Chondrocyte (in vitro differentiated cells): ENCODE measurements around the gene CLIP4. TPM values are rescaled to one million over a fixed set of nuclear protein-coding genes. Genes with fewer than 3 reads are reported as not detected.

Experiments used
- DNase-seq: peaks from one replicate; pipeline ENCODE4 v3.0.0; 2021; ENCODE audit warnings: mixed read lengths, low spot score
- H3K27ac Mint-ChIP-seq: one replicate; pipeline ENCODE4 v1.8.0; 2021; ENCODE audit warnings: mild to moderate bottlenecking, moderate library complexity, mixed read lengths; ENCODE audit not compliant: unreplicated experiment
- H3K27me3 Mint-ChIP-seq: 2 replicates; pipeline ENCODE4 v1.8.0; 2021; ENCODE audit warnings: low read depth, mixed read lengths
- H3K36me3 Mint-ChIP-seq: 2 replicates; pipeline ENCODE4 v1.8.0; 2021; ENCODE audit warnings: low read depth, mixed read lengths
- H3K4me1 Mint-ChIP-seq: 2 replicates; pipeline ENCODE4 v1.8.0; 2021; ENCODE audit warnings: low read depth, mild to moderate bottlenecking, mixed read lengths
- H3K4me3 Mint-ChIP-seq: one replicate; pipeline ENCODE4 v1.8.0; 2021; ENCODE audit warnings: mild to moderate bottlenecking, moderate library complexity, mixed read lengths; ENCODE audit not compliant: unreplicated experiment
- H3K9me3 Mint-ChIP-seq: 2 replicates; pipeline ENCODE4 v1.8.0; 2021; ENCODE audit warnings: low read depth, mixed read lengths
- total RNA-seq: library from RNA; stranded (reverse); gene quantifications from 3 replicates; pipeline ENCODE4 v1.2.1, GENCODE V29; 2021
- TF ChIP-seq, protein P1 (sequence below): fragments of 200-600 bp; sonication (generic); IDR thresholded peaks from 2 replicates; pipeline ENCODE4 v1.5.0; 2021; ENCODE audit warnings: antibody characterized with exemption, mild to moderate bottlenecking, moderate library complexity

CLIP4 gene
- total RNA-seq, 1 donor from 2014 or later = 30.1 TPM

GRCh38 chr2:29096969-29097368, 18.2 kb upstream of the CLIP4 start:
- TF ChIP-seq, protein P1, sequence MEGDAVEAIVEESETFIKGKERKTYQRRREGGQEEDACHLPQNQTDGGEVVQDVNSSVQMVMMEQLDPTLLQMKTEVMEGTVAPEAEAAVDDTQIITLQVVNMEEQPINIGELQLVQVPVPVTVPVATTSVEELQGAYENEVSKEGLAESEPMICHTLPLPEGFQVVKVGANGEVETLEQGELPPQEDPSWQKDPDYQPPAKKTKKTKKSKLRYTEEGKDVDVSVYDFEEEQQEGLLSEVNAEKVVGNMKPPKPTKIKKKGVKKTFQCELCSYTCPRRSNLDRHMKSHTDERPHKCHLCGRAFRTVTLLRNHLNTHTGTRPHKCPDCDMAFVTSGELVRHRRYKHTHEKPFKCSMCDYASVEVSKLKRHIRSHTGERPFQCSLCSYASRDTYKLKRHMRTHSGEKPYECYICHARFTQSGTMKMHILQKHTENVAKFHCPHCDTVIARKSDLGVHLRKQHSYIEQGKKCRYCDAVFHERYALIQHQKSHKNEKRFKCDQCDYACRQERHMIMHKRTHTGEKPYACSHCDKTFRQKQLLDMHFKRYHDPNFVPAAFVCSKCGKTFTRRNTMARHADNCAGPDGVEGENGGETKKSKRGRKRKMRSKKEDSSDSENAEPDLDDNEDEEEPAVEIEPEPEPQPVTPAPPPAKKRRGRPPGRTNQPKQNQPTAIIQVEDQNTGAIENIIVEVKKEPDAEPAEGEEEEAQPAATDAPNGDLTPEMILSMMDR = no peak
- Mint-ChIP-seq H3K27me3 (no peaks in the 10 kb centered on the region), H3K9me3 (no peaks in the 10 kb centered on the region), H3K36me3 (no peaks in the 10 kb centered on the region), H3K27ac (no peak overlapping the region), H3K4me1 (peaks cover 6% of the 10 kb centered on the region), H3K4me3 (no peak overlapping the region)
- no peak for DNase-seq

GRCh38 chr2:29097569-29097968, 17.6 kb upstream of the CLIP4 start:
- DNase-seq = no peak
- H3K4me1 Mint-ChIP-seq = peaks cover 6% of the 10 kb centered on the region
- no peaks in the 10 kb centered on the region for H3K36me3 Mint-ChIP-seq
- H3K4me3 Mint-ChIP-seq = no peak overlapping the region
- TF ChIP-seq, protein P1 = no peak
- H3K27me3 Mint-ChIP-seq = no peaks in the 10 kb centered on the region
- H3K9me3 Mint-ChIP-seq = no peaks in the 10 kb centered on the region
- no peak overlapping the region for H3K27ac Mint-ChIP-seq

GRCh38 chr2:29100564-29100963, 14.7 kb upstream of the CLIP4 start:
- H3K9me3 Mint-ChIP-seq = no peaks in the 10 kb centered on the region
- no peaks in the 10 kb centered on the region for H3K36me3 Mint-ChIP-seq
- H3K4me1 Mint-ChIP-seq = peaks cover 6% of the 10 kb centered on the region
- H3K4me3 Mint-ChIP-seq = no peak overlapping the region
- no peaks in the 10 kb centered on the region for H3K27me3 Mint-ChIP-seq
- no peak overlapping the region for H3K27ac Mint-ChIP-seq
- DNase-seq = no peak
- TF ChIP-seq, protein P1 = no peak

DNA sequence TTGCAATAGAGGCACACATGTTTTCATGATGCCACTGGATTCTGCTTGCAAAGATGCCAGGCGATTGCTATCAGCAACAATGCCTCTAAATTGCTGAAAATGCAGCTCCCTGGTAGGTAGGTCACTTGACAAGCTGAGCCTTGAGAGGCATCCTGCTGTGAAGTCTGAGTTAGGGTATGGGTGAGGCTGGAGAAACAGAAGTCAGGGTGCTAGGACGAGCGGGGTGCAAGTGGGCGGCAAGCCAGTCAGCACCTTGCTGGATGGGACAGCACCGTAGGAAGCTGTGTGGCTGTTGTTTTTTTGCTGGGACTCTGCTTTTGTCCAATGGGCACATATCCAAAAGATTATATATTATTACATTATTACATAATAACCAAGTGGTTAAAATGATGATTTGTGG, 10.5 kb upstream of the CLIP4 start:
- TF ChIP-seq, protein P1 = no peak
- Mint-ChIP-seq H3K4me3 (no peak overlapping the region), H3K36me3 (no peaks in the 10 kb centered on the region), H3K4me1 (peaks cover 16% of the 10 kb centered on the region), H3K27me3 (no peaks in the 10 kb centered on the region), H3K27ac (no peak overlapping the region), H3K9me3 (no peaks in the 10 kb centered on the region)
- no peak for DNase-seq

GRCh38 chr2:29105375-29105774, 9.8 kb upstream of the CLIP4 start:
- Mint-ChIP-seq H3K4me3 (no peak overlapping the region), H3K36me3 (no peaks in the 10 kb centered on the region), H3K27me3 (no peaks in the 10 kb centered on the region), H3K4me1 (peaks cover 19% of the 10 kb centered on the region), H3K9me3 (no peaks in the 10 kb centered on the region), H3K27ac (no peak overlapping the region)
- DNase-seq = no peak
- TF ChIP-seq, protein P1 = no peak
